Activated CD4-positive, alpha-beta T cell treated with anti-CD3 and anti-CD28 coated beads, Interleukin-2, amount 10 ng/mL, durations not matched to agents 7 days and 5 days (primary cell): ENCODE measurements around the gene RASGEF1B. TPM values are rescaled to one million over a fixed set of nuclear protein-coding genes. Genes with fewer than 3 reads are reported as not detected.

Experiments
- CTCF ChIA-PET: fragments of 350-600 bp; sonication (Branson Sonifier 250); formaldehyde crosslinking; loops from one replicate; lab custom pipeline; 2021; ENCODE audit warnings: antibody characterized with exemption; lab: Charles Lee
- POLR2A ChIA-PET: fragments of 350-600 bp; sonication (Branson Sonifier 250); formaldehyde crosslinking; loops from one replicate; lab custom pipeline; 2021; ENCODE audit warnings: antibody characterized with exemption; lab: Charles Lee
- DNase-seq: peaks from one replicate; pipeline ENCODE4 v3.0.0-alpha.2; 2020
- H3K27ac Mint-ChIP-seq: one replicate; pipeline ENCODE4 v1.8.0; 2021; ENCODE audit warnings: mild to moderate bottlenecking, moderate library complexity, mixed read lengths
- H3K27me3 Mint-ChIP-seq: one replicate; pipeline ENCODE4 v1.8.0; 2021; ENCODE audit warnings: mixed read lengths
- H3K36me3 Mint-ChIP-seq: one replicate; pipeline ENCODE4 v1.8.0; 2021; ENCODE audit warnings: low read depth, mixed read lengths
- H3K4me1 Mint-ChIP-seq: one replicate; pipeline ENCODE4 v1.8.0; 2021; ENCODE audit warnings: mixed read lengths
- H3K4me3 Mint-ChIP-seq: one replicate; pipeline ENCODE4 v1.8.0; 2021; ENCODE audit warnings: mild to moderate bottlenecking, moderate library complexity, mixed read lengths
- H3K9me3 Mint-ChIP-seq: one replicate; pipeline ENCODE4 v1.8.0; 2021; ENCODE audit warnings: mixed read lengths
- total RNA-seq, 2 experiments: library from RNA; stranded (reverse); gene quantifications; one replicate each; pipeline ENCODE4 v1.2.3, GENCODE V29; 2021

RASGEF1B gene
- total RNA-seq, 2 experiments from 2014 or later, result 2.7 TPM

DNA sequence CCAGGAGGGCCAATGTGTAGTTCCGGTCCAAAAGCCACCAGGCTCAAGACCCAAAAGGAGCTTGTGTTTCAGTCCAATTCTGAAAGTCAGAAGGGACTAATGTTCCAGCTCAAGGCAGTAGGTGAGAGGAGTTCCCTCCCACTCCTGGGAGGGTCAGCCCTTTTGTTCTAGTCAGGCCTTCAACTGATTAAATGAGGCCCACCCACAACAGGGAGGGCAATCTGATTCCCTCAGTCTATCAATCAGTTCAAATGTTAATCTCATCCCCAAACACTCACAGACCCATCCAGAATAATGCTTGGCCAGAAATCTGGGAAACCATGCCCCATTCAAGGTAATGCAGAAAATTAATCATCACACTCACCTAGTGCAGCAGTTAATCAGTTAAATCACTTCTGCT, 35.8 kb upstream of the RASGEF1B start:
- Mint-ChIP-seq H3K36me3 (no peaks in the 10 kb centered on the region), H3K4me1 (peaks cover 38% of the 10 kb centered on the region), H3K9me3 (no peaks in the 10 kb centered on the region), H3K27ac (no peak overlapping the region), H3K27me3 (peaks cover 2% of the 10 kb centered on the region), H3K4me3 (no peak overlapping the region)
- CTCF ChIA-PET, result interaction anchor here (0.8 kb wide), 1 partner anchor 40 kb away, joined by 3 read pairs; no protein-coding TSS in a partner anchor
- POLR2A ChIA-PET, result no interaction called here
- DNase-seq, result no peak

DNA sequence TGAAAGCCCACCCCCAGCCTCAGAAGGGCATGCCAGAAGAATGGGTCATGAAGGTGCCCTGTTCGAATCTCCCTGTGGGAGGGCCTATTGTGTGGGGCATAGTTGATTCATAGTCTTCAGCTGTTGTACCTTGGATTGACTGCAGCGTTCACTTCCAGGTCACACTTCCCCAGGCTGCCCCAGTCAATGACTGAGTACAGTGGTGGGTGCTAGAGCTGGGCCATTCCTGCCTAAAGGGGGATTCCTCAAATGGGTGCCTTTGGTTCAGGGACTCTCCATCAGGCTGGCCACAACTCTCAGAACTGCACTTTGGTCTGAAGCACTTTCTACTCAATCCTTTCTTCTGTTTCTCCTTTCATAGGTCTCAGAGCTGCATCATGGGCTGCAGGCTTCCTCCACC, 35.0 kb upstream of the RASGEF1B start:
- Mint-ChIP-seq H3K4me1 (peaks cover 38% of the 10 kb centered on the region), H3K36me3 (no peaks in the 10 kb centered on the region), H3K27me3 (peaks cover 5% of the 10 kb centered on the region), H3K27ac (no peak overlapping the region), H3K4me3 (no peak overlapping the region), H3K9me3 (no peaks in the 10 kb centered on the region)
- DNase-seq, result no peak
- CTCF ChIA-PET, result interaction anchor here (0.8 to 1.6 kb wide), 2 partner anchors 34 to 40 kb away, joined by 3 read pairs; no protein-coding TSS in a partner anchor
- POLR2A ChIA-PET, result no interaction called here

DNA sequence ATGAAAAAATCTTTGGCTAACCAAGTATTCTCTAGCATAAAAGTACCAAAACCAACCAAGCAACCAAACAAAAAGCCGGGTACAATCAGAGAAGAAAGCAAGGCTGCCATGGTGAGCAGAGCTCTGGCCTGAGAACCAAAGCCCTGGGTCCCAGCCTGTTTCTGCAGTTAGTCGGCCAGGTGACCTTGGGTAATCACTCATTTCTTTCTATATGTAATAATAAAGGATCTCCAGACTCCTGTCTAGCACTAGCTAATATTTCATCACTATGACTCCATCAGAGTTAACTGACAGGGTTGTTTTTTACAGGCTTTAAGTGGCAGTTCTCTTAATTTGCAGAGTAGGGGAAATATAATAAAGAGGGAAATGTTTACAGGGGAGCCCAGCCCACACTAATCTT, 34.0 kb upstream of the RASGEF1B start:
- Mint-ChIP-seq H3K4me3 (peak overlapping the region; percentile 17), H3K36me3 (no peaks in the 10 kb centered on the region), H3K27ac (peak overlapping the region; percentile 83), H3K27me3 (peaks cover 6% of the 10 kb centered on the region), H3K9me3 (no peaks in the 10 kb centered on the region), H3K4me1 (peaks cover 38% of the 10 kb centered on the region)
- DNase-seq, result no peak
- ChIA-PET CTCF (interaction anchor here (0.8 to 1.6 kb wide), 3 partner anchors 9 to 33 kb away, joined by 3 to 4 read pairs (median 3); no protein-coding TSS in a partner anchor), POLR2A (no interaction called here)

DNA sequence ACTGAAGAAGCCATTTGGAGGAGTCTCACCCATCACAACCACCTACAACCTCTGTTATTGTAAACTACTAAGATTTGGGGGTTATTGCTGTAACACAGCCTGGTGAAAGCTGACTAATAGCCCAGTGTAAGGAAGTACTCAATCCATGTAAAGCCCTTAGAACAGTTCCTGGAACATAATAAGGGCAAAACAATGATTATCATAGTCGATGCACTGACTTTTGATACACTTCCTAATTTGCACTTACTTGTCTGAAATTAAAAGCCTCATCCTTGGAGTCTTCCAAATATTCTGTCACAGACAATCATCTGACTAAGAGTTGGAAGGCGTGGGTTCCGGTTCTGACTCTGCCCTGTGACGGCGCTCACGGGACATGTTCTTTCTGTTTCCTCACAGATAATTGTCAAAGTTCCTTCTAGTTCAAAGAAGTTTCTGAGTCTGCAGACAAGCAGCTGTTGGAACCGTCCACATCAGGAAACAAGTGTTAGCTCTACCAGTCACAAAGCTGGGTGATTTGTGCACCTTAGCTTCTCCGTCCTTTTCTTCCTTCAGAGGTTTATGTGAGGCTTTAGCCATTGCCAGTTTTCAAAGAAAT, 33.4 kb upstream of the RASGEF1B start:
- peak; percentile 70 for DNase-seq

GRCh38 chr4:81504112-81505003, 32.7 kb upstream of the RASGEF1B start:
- ChIA-PET CTCF (interaction anchor here (0.9 kb wide), 1 partner anchor 146 kb away, joined by 3 read pairs; no protein-coding TSS in a partner anchor), POLR2A (no interaction called here)
- DNase-seq, result no peak
- Mint-ChIP-seq H3K27me3 (peaks cover 6% of the 10 kb centered on the region), H3K36me3 (no peaks in the 10 kb centered on the region), H3K4me1 (peaks cover 40% of the 10 kb centered on the region), H3K9me3 (no peaks in the 10 kb centered on the region), H3K27ac (peak overlapping the region; percentile 83), H3K4me3 (no peak overlapping the region)

More for the DNA sequence above, 33.4 kb upstream of the RASGEF1B start:
- Mint-ChIP-seq H3K9me3 (no peaks in the 10 kb centered on the region), H3K4me3 (peak overlapping the region; percentile 17), H3K27ac (peak overlapping the region; percentile 83), H3K36me3 (no peaks in the 10 kb centered on the region), H3K27me3 (peaks cover 6% of the 10 kb centered on the region), H3K4me1 (peaks cover 36% of the 10 kb centered on the region)
- ChIA-PET CTCF (interaction anchor here (0.8 to 0.9 kb wide), 2 partner anchors 10 to 12 kb away, joined by 3 to 4 read pairs; no protein-coding TSS in a partner anchor), POLR2A (no interaction called here)

DNA sequence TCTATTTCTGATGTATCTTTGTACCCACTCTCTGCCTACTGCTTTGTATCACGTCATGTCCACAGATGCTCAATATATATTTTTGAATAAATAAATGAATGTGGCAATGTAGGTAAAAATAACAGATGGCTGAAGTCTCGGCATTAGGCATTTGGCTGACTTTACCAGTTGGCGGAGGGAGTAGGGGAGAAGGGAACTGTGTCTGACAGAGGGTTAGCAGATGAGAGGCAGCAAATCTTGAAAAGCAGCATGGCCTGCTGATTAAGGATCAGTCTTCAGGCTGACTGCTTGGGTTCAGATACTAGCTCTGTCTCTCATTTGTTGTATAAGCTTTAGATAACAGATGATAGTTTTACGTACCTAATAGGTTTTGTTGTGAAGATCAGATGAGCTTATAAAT, 31.9 kb upstream of the RASGEF1B start:
- no peak for DNase-seq
- Mint-ChIP-seq H3K9me3 (no peaks in the 10 kb centered on the region), H3K4me3 (no peak overlapping the region), H3K36me3 (no peaks in the 10 kb centered on the region), H3K27ac (no peak overlapping the region), H3K4me1 (peaks cover 33% of the 10 kb centered on the region), H3K27me3 (peaks cover 6% of the 10 kb centered on the region)
- POLR2A ChIA-PET, result no interaction called here
- CTCF ChIA-PET, result interaction anchor here (0.9 kb wide), 1 partner anchor 147 kb away, joined by 3 read pairs; no protein-coding TSS in a partner anchor

GRCh38 chr4:81502564-81502963, 30.9 kb upstream of the RASGEF1B start:
- H3K36me3 Mint-ChIP-seq, result no peaks in the 10 kb centered on the region
- DNase-seq, result no peak
- no peak overlapping the region for H3K4me3 Mint-ChIP-seq
- H3K4me1 Mint-ChIP-seq, result peaks cover 33% of the 10 kb centered on the region
- ChIA-PET POLR2A (no interaction called here), CTCF (interaction anchor here (1.0 to 1.4 kb wide), 3 partner anchors 9 to 42 kb away, joined by 3 to 6 read pairs (median 3); no protein-coding TSS in a partner anchor)
- no peaks in the 10 kb centered on the region for H3K9me3 Mint-ChIP-seq
- peaks cover 8% of the 10 kb centered on the region for H3K27me3 Mint-ChIP-seq
- no peak overlapping the region for H3K27ac Mint-ChIP-seq

- peaks cover 8% of the 10 kb centered on the region for H3K27me3 Mint-ChIP-seq
- ChIA-PET CTCF (interaction anchor here (0.8 to 1.5 kb wide), 3 partner anchors 9 to 20 kb away, joined by 3 to 4 read pairs (median 4); no protein-coding TSS in a partner anchor), POLR2A (no interaction called here)
- H3K36me3 Mint-ChIP-seq, result no peaks in the 10 kb centered on the region
- no peak overlapping the region for H3K27ac Mint-ChIP-seq
- H3K9me3 Mint-ChIP-seq, result no peaks in the 10 kb centered on the region
- H3K4me3 Mint-ChIP-seq, result no peak overlapping the region
- no peak for DNase-seq
- H3K4me1 Mint-ChIP-seq, result peaks cover 22% of the 10 kb centered on the region
Observed at GRCh38 chr4:81499840-81500239, 28.1 kb upstream of the RASGEF1B start.

DNA sequence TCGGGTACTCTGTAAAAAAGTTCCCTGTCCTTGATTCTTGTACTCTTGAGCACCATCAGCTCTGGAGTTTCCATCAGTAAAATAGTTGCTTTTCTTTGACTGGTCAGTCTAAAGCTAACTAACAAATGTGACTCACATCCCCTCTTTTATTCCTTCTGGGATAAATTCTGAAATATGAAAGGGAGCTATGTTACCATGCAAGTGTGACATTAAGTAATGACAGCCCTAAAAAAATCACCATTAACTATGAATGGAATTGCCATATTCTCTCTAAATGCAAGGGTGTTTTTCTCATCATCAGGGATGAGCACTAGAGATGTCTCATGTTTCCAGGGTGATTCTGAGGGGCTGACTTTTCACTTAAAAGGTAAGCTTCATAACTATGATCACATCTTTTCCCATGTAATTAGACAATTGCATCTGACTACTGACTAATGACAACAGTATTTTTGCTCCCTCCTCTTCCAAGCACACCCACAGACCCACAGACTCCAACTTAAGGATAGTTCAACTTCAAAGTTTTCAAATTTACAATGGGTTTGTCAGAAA, 26.9 kb upstream of the RASGEF1B start:
- CTCF ChIA-PET, result interaction anchor here (1.4 to 1.6 kb wide), 3 partner anchors 8 to 28 kb away, joined by 4 to 5 read pairs (median 4); no protein-coding TSS in a partner anchor
- Mint-ChIP-seq H3K4me1 (peaks cover 22% of the 10 kb centered on the region), H3K4me3 (no peak overlapping the region), H3K27me3 (peaks cover 8% of the 10 kb centered on the region), H3K36me3 (no peaks in the 10 kb centered on the region), H3K9me3 (no peaks in the 10 kb centered on the region), H3K27ac (no peak overlapping the region)
- POLR2A ChIA-PET, result no interaction called here
- no peak for DNase-seq

- DNase-seq, result no peak
- Mint-ChIP-seq H3K4me1 (peaks cover 25% of the 10 kb centered on the region), H3K4me3 (no peak overlapping the region), H3K9me3 (no peaks in the 10 kb centered on the region), H3K36me3 (no peaks in the 10 kb centered on the region), H3K27ac (no peak overlapping the region), H3K27me3 (peaks cover 8% of the 10 kb centered on the region)
- POLR2A ChIA-PET, result no interaction called here
- CTCF ChIA-PET, result interaction anchor here (0.6 to 1.6 kb wide), 2 partner anchors 27 to 291 kb away, joined by 4 to 5 read pairs; no protein-coding TSS in a partner anchor
Observed at GRCh38 chr4:81498046-81498445, 26.3 kb upstream of the RASGEF1B start.

GRCh38 chr4:81495345-81495744, 23.6 kb upstream of the RASGEF1B start:
- POLR2A ChIA-PET, result no interaction called here
- no peak for DNase-seq
- CTCF ChIA-PET, result interaction anchor here (2.2 kb wide), 1 partner anchor 23 kb away, joined by 6 read pairs; no protein-coding TSS in a partner anchor
- Mint-ChIP-seq H3K27me3 (peaks cover 2% of the 10 kb centered on the region), H3K27ac (no peak overlapping the region), H3K9me3 (peaks cover 12% of the 10 kb centered on the region), H3K4me1 (peaks cover 47% of the 10 kb centered on the region), H3K36me3 (peaks cover 10% of the 10 kb centered on the region), H3K4me3 (no peak overlapping the region)

GRCh38 chr4:81494031-81494431, 22.3 kb upstream of the RASGEF1B start:
- Mint-ChIP-seq H3K27ac (peak overlapping the region; percentile 68), H3K27me3 (peaks cover 2% of the 10 kb centered on the region), H3K4me3 (peak overlapping the region; percentile 48), H3K4me1 (peaks cover 43% of the 10 kb centered on the region), H3K36me3 (peaks cover 10% of the 10 kb centered on the region), H3K9me3 (peaks cover 15% of the 10 kb centered on the region)
- POLR2A ChIA-PET, result no interaction called here
- no peak for DNase-seq
- CTCF ChIA-PET, result interaction anchor here (2.2 to 2.3 kb wide), 2 partner anchors 8 to 21 kb away, joined by 6 read pairs; no protein-coding TSS in a partner anchor
